Measurements from ENCODE around the gene RHOBTB1. TPM values are rescaled to one million over a fixed set of nuclear protein-coding genes. Genes with fewer than 3 reads are reported as not detected.

The RHOBTB1 gene
- total and polyA plus RNA-seq, 9 of the 15 experiments (the other 6 are each of a cell fraction or from before 2014, with no cell fraction given): 1.7 to 11.7 (median 9.3) TPM

DNA sequence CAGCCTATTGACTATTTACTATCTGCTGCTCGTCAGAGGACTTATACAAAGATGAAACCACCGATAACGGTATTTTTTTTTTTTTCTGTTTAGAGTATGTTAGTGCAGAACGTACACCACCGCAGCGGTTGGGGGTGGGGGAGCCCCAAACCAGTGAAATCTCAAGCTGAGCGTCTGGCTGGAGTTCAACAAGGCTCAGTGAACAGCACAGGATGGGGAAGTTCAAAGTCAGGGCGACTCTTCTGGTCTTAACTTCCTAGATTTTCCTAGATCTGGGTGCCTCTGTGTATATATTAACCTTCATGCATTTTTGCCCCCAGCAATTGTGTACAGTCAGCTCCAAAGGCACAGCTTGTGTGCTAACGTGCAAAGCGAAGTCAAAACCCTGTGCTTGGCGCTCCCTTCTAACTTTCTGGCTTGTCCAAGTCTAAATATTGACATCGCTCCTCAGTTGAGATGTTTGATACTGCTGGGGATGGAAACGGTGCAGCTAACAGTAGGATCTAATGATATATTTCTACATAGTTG is 1.1 kb downstream of the RHOBTB1 start (continued):
- no peak for TF ChIP-seq ZNF263 (CRISPR knock-in tag; IDR thresholded peaks at IDR 0.05; ENCODE audit: borderline replicate concordance)
- no peak for TF ChIP-seq NR3C1 (CRISPR knock-in tag; IDR thresholded peaks at IDR 0.05)
- TF ChIP-seq NR2C2 (CRISPR knock-in tag; IDR thresholded peaks at IDR 0.05): no peak
- no peak for TF ChIP-seq NR2C2 (tag; IDR thresholded peaks at IDR 0.05)
- TF ChIP-seq ZNF592 (IDR thresholded peaks at IDR 0.05): no peak
- TF ChIP-seq SAFB2 (IDR thresholded peaks at IDR 0.05; ENCODE audit: borderline replicate concordance, low read depth, low read length, severe bottlenecking): no peak
- peak; percentile 36; the same call in 1 of the 2 replicates for TF ChIP-seq CTBP1 (IDR thresholded peaks at IDR 0.05; ENCODE audit: borderline replicate concordance)
- TF ChIP-seq MAFF (IDR thresholded peaks at IDR 0.05; ENCODE audit: low read length): no peak
- no peak for TF ChIP-seq NRF1 (conservative IDR thresholded peaks at IDR 0.05 in 1 of 2, IDR thresholded peaks at IDR 0.05 in 1 of 2)
- TF ChIP-seq, protein P1, sequence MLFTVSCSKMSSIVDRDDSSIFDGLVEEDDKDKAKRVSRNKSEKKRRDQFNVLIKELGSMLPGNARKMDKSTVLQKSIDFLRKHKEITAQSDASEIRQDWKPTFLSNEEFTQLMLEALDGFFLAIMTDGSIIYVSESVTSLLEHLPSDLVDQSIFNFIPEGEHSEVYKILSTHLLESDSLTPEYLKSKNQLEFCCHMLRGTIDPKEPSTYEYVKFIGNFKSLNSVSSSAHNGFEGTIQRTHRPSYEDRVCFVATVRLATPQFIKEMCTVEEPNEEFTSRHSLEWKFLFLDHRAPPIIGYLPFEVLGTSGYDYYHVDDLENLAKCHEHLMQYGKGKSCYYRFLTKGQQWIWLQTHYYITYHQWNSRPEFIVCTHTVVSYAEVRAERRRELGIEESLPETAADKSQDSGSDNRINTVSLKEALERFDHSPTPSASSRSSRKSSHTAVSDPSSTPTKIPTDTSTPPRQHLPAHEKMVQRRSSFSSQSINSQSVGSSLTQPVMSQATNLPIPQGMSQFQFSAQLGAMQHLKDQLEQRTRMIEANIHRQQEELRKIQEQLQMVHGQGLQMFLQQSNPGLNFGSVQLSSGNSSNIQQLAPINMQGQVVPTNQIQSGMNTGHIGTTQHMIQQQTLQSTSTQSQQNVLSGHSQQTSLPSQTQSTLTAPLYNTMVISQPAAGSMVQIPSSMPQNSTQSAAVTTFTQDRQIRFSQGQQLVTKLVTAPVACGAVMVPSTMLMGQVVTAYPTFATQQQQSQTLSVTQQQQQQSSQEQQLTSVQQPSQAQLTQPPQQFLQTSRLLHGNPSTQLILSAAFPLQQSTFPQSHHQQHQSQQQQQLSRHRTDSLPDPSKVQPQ (CRISPR knock-in tag; IDR thresholded peaks at IDR 0.05; ENCODE audit: borderline replicate concordance): no peak
- TF ChIP-seq ZNF384 (IDR thresholded peaks at IDR 0.05; ENCODE audit: low read depth, low read length): peak; percentile 88
- peak; percentile 13; the same call in 1 of the 2 replicates for TF ChIP-seq SMAD4 (CRISPR knock-in tag; conservative IDR thresholded peaks at IDR 0.05)
- TF ChIP-seq CXXC5 (CRISPR knock-in tag; IDR thresholded peaks at IDR 0.05): peak; percentile 55
- peak in 1 of 2 experiments; percentile 1; a peak in 1 of 4 replicates for TF ChIP-seq UBTF (IDR thresholded peaks at IDR 0.05; ENCODE audit: borderline replicate concordance in 1 of 2, low read depth in 2 of 2, low read length in 2 of 2)
- TF ChIP-seq RCOR1 (IDR thresholded peaks at IDR 0.05; ENCODE audit: borderline replicate concordance in 1 of 2, low read depth in 2 of 2, low read length in 2 of 2): peak in 1 of 2 experiments; percentile 55; a peak in 1 of 4 replicates
- TF ChIP-seq MNT (conservative IDR thresholded peaks at IDR 0.05): no peak
- no peak for TF ChIP-seq RNF2 (IDR thresholded peaks at IDR 0.05)

Measured in K562 (cell line).